HepG2 (cell line): ENCODE measurements around the gene PRM3. TPM values are rescaled to one million over a fixed set of nuclear protein-coding genes. Genes with fewer than 3 reads are reported as not detected.

ENCODE experiments used
- CCDC6 ChIP-seq: sonication (generic); formaldehyde crosslinking; IDR thresholded peaks from 2 replicates; pipeline ENCODE4 v1.8.1; 2022; ENCODE audit warnings: mild to moderate bottlenecking, missing genetic modification reagents, moderate library complexity
- ELF4 ChIP-seq: sonication (generic); formaldehyde crosslinking; IDR thresholded peaks from 2 replicates; pipeline ENCODE4 v1.5.0; 2020; ENCODE audit warnings: missing genetic modification reagents, mild to moderate bottlenecking, moderate library complexity, borderline replicate concordance
- HOXA5 ChIP-seq: sonication (generic); formaldehyde crosslinking; IDR thresholded peaks from 2 replicates; pipeline ENCODE4 v1.4.0; 2020; ENCODE audit warnings: missing genetic modification reagents
- MATR3 ChIP-seq: sonication (generic); formaldehyde crosslinking; IDR thresholded peaks from 2 replicates; pipeline ENCODE4 v1.4.0; 2020; ENCODE audit warnings: missing genetic modification reagents
- MIXL1 ChIP-seq: IDR thresholded peaks from 2 replicates; pipeline ENCODE4 v1.6.1; 2016
- MTA1 ChIP-seq: sonication (generic); formaldehyde crosslinking; IDR thresholded peaks from 2 replicates; pipeline ENCODE4 v1.4.0; 2020; ENCODE audit warnings: missing genetic modification reagents, mild to moderate bottlenecking, borderline replicate concordance
- NCOA5 ChIP-seq: sonication (generic); formaldehyde crosslinking; IDR thresholded peaks from 2 replicates; pipeline ENCODE4 v1.4.0; 2020; ENCODE audit warnings: missing genetic modification reagents
- POGZ ChIP-seq: sonication (generic); formaldehyde crosslinking; IDR thresholded peaks from 2 replicates; pipeline ENCODE4 v1.4.0; 2020; ENCODE audit warnings: mild to moderate bottlenecking, missing genetic modification reagents
- POLR2AphosphoS2 ChIP-seq: IDR thresholded peaks from 2 replicates; pipeline ENCODE4 v1.6.1; 2011; ENCODE audit warnings: low read depth, low read length, improper control_type of control experiment
- PTBP1 ChIP-seq: fragments of 200-400 bp; formaldehyde crosslinking; IDR thresholded peaks from 2 replicates; pipeline ENCODE4 v1.6.1; 2018; ENCODE audit warnings: low read length, low read depth; ENCODE audit not compliant: poor library complexity, severe bottlenecking
- ZBTB20 ChIP-seq: sonication (generic); formaldehyde crosslinking; IDR thresholded peaks from 2 replicates; pipeline ENCODE4 v1.8.1; 2023; ENCODE audit warnings: missing genetic modification reagents, low read depth, mild to moderate bottlenecking, borderline replicate concordance
- ZMYM4 ChIP-seq: sonication (generic); formaldehyde crosslinking; IDR thresholded peaks from 2 replicates; pipeline ENCODE4 v1.8.1; 2023; ENCODE audit warnings: mild to moderate bottlenecking, missing genetic modification reagents
- ZNF33A ChIP-seq: sonication (generic); formaldehyde crosslinking; IDR thresholded peaks from 2 replicates; pipeline ENCODE4 v1.5.1; 2020; ENCODE audit warnings: missing genetic modification reagents, mild to moderate bottlenecking, moderate library complexity, borderline replicate concordance
- polyA plus RNA-seq, 8 experiments: library from polyadenylated mRNA; depleted of rRNA in 3 of 8; stranded (reverse) in 7 of 8; unstranded in 1 of 8; fragments of >200 nt; fragmentation: Illumina TruSeq in 4 of 8; extraction: Trizol in 4 of 8; gene quantifications; 2 replicates each; pipeline versions ENCODE4 v1.2.1 to v1.2.3, GENCODE V29; 2011 to 2016; ENCODE audit warnings: low read depth in 4 of 8, missing spikeins in 1 of 8, mixed read lengths in 1 of 8; ENCODE audit not compliant: insufficient read depth in 1 of 8
- total RNA-seq, 5 experiments: library from RNA; depleted of rRNA; stranded (reverse); fragments of >200 nt; fragmentation: Illumina TruSeq; extraction: Trizol; gene quantifications; 2 replicates each; pipeline ENCODE4 v1.2.3, GENCODE V29; 2016; ENCODE audit warnings: low read depth in 1 of 5
- TF ChIP-seq, protein P1 (sequence below): sonication (generic); formaldehyde crosslinking; conservative IDR thresholded peaks from 2 replicates; pipeline ENCODE4 v1.5.0; 2020; ENCODE audit warnings: missing genetic modification reagents
- TF ChIP-seq, protein P2 (sequence below): sonication (generic); formaldehyde crosslinking; IDR thresholded peaks from 2 replicates; pipeline ENCODE4 v1.4.0; 2020; ENCODE audit warnings: missing genetic modification reagents, borderline replicate concordance
- TF ChIP-seq, protein P3 (sequence below): sonication (generic); formaldehyde crosslinking; IDR thresholded peaks from 2 replicates; pipeline ENCODE4 v1.8.1; 2023; ENCODE audit warnings: mild to moderate bottlenecking, missing genetic modification reagents

PRM3 gene
- total and polyA plus RNA-seq, 2 of the 13 experiments (the other 11 are each of a cell fraction or from before 2014, with no cell fraction given) = not detected

DNA sequence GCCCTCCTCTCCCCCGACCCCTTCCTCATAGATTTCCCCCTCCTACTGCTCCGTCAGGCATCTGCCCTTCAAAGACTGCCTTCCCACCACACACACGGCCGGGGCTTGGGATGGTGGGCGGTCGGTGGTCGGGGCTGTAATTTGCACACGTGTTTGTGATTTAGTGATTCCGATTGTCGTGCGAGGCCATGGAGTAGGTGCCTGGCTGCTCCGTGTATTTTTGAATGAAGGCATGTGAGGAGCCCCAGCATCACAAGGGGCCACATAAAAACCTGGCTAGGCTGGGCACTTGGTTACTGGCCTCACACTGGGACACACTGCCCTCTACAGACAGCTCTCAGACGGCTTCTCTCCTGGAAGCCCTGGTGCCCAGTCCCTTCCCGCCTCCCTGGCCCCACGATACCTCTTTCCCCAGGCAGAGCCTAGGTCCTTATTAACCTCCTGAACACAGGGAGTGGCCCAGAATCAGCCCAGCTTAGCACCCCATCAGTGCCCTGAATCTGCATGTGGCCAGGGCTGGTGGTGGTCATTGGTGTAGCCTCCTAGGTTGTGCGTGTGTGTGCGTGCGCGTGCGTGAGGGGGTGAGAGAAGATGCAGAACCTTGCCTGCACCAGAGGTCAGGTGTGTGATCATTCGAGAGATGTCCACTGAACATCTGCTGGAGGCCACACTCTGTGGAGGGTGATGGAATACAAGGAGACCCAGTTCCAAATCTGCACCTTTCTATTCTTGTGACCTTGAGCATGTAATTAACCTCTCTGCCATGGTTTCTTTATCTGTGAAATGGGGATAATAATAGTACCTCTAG lies 16.1 kb downstream of the PRM3 start (continued):
- TF ChIP-seq ELF4 (no peak), POLR2AphosphoS2 (no peak), ZBTB20 (CRISPR knock-in tag) (peak; percentile 66; the same call in 1 of the 2 replicates), HOXA5 (peak; percentile 90), POGZ (CRISPR knock-in tag) (peak; percentile 10), CCDC6 (CRISPR knock-in tag) (peak; percentile 93), NCOA5 (CRISPR knock-in tag) (peak; percentile 87; the same call in 1 of the 2 replicates), MATR3 (CRISPR knock-in tag) (no peak), MTA1 (peak; percentile 89; the same call in 1 of the 2 replicates), MIXL1 (peak; percentile 77), ZNF33A (CRISPR knock-in tag) (no peak; the same call in none of the 2 replicates), ZMYM4 (CRISPR knock-in tag) (peak; percentile 73), PTBP1 (peak; percentile 58)
- TF ChIP-seq, protein P1, sequence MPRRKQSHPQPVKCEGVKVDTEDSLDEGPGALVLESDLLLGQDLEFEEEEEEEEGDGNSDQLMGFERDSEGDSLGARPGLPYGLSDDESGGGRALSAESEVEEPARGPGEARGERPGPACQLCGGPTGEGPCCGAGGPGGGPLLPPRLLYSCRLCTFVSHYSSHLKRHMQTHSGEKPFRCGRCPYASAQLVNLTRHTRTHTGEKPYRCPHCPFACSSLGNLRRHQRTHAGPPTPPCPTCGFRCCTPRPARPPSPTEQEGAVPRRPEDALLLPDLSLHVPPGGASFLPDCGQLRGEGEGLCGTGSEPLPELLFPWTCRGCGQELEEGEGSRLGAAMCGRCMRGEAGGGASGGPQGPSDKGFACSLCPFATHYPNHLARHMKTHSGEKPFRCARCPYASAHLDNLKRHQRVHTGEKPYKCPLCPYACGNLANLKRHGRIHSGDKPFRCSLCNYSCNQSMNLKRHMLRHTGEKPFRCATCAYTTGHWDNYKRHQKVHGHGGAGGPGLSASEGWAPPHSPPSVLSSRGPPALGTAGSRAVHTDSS (CRISPR knock-in tag) = 0 out of 2 replicates have a peak, but pooled peaks have one; percentile 20
- TF ChIP-seq, protein P2, sequence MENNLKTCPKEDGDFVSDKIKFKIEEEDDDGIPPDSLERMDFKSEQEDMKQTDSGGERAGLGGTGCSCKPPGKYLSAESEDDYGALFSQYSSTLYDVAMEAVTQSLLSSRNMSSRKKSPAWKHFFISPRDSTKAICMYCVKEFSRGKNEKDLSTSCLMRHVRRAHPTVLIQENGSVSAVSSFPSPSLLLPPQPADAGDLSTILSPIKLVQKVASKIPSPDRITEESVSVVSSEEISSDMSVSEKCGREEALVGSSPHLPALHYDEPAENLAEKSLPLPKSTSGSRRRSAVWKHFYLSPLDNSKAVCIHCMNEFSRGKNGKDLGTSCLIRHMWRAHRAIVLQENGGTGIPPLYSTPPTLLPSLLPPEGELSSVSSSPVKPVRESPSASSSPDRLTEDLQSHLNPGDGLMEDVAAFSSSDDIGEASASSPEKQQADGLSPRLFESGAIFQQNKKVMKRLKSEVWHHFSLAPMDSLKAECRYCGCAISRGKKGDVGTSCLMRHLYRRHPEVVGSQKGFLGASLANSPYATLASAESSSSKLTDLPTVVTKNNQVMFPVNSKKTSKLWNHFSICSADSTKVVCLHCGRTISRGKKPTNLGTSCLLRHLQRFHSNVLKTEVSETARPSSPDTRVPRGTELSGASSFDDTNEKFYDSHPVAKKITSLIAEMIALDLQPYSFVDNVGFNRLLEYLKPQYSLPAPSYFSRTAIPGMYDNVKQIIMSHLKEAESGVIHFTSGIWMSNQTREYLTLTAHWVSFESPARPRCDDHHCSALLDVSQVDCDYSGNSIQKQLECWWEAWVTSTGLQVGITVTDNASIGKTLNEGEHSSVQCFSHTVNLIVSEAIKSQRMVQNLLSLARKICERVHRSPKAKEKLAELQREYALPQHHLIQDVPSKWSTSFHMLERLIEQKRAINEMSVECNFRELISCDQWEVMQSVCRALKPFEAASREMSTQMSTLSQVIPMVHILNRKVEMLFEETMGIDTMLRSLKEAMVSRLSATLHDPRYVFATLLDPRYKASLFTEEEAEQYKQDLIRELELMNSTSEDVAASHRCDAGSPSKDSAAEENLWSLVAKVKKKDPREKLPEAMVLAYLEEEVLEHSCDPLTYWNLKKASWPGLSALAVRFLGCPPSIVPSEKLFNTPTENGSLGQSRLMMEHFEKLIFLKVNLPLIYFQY (CRISPR knock-in tag) = no peak
- TF ChIP-seq, protein P3, sequence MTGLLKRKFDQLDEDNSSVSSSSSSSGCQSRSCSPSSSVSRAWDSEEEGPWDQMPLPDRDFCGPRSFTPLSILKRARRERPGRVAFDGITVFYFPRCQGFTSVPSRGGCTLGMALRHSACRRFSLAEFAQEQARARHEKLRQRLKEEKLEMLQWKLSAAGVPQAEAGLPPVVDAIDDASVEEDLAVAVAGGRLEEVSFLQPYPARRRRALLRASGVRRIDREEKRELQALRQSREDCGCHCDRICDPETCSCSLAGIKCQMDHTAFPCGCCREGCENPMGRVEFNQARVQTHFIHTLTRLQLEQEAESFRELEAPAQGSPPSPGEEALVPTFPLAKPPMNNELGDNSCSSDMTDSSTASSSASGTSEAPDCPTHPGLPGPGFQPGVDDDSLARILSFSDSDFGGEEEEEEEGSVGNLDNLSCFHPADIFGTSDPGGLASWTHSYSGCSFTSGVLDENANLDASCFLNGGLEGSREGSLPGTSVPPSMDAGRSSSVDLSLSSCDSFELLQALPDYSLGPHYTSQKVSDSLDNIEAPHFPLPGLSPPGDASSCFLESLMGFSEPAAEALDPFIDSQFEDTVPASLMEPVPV (CRISPR knock-in tag) = peak; percentile 65; the same call in 1 of the 2 replicates
